ENCODE data around the gene MEX3B.

The MEX3B gene

DNA sequence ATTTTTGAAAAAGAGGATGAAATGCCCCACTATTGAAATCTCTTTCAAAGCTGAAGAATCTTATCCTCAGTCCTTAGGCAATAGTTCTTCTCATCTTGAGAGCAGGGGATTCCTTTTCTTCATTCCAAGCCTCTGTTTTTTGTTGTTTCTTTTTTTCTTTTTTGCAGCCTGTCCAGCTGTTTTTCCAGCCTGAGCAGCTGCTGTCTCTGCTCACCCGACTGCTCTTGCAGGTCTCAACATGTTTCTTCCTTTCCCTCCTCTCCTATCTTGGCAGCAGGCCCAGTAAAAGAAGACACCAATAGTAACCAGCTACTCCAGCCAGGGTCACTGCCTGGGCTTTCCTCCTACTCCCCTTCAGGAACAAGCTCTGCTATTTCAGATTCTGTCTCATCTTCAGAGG, 23.8 kb downstream of the MEX3B start:
- TF ChIP-seq, protein P1, sequence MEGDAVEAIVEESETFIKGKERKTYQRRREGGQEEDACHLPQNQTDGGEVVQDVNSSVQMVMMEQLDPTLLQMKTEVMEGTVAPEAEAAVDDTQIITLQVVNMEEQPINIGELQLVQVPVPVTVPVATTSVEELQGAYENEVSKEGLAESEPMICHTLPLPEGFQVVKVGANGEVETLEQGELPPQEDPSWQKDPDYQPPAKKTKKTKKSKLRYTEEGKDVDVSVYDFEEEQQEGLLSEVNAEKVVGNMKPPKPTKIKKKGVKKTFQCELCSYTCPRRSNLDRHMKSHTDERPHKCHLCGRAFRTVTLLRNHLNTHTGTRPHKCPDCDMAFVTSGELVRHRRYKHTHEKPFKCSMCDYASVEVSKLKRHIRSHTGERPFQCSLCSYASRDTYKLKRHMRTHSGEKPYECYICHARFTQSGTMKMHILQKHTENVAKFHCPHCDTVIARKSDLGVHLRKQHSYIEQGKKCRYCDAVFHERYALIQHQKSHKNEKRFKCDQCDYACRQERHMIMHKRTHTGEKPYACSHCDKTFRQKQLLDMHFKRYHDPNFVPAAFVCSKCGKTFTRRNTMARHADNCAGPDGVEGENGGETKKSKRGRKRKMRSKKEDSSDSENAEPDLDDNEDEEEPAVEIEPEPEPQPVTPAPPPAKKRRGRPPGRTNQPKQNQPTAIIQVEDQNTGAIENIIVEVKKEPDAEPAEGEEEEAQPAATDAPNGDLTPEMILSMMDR (IDR thresholded peaks at IDR 0.05; ENCODE audit: insufficient read depth, low read length, missing control alignments), result no peak
- H3K4me3 ChIP-seq (ENCODE audit: low read depth, low read length), result no peak overlapping the region
- ChIA-PET POLR2A (no interaction called here), CTCF (interaction anchor here (1.0 kb wide), 1 partner anchor 11 kb away, joined by 4 read pairs; no protein-coding TSS in a partner anchor)
- no peak for DNase-seq (ENCODE audit: low read depth, low spot score)

DNA sequence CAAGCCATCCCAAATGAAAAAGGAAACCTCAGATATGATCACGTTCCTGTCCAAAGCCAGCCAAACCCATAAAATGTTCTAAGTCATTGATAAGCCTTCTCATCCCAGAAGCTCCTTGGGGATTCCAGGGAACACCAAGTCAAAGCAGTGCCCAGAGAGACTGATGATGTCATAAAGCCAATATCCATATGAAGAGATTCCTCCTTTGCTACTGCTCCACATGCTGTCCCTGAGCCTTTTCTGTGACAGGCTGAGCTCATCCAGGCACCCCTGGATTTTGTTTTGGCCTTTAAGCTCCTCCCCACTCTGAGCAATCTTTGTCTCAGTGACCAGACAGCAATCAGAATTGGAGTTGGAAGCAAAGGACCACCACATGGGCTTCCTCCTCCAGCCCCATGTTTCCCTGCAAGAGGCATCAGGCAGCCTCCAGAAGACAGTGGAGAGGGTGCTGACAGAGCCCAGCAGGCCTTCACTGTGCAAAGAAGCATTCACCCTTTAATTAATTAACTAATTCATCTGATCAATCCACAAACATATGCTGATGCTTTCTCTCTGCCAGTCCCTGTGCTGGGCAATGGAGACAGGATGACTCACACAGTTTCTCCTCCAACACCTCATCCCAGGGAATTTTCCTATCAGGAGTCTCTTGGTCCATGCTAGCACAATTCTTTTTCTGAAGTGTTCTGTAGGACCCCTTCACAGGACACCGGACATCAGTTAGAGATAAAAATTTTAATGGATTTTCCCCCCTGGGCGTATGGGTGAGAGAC, 25.0 kb downstream of the MEX3B start:
- TF ChIP-seq, protein P1 (IDR thresholded peaks at IDR 0.05; ENCODE audit: insufficient read depth, low read length, missing control alignments), result no peak
- POLR2A ChIA-PET, result no interaction called here
- CTCF ChIA-PET, result no interaction called here
- no peak for DNase-seq (ENCODE audit: low read depth, low spot score)
- no peak overlapping the region for H3K4me3 ChIP-seq (ENCODE audit: low read depth, low read length)

DNA sequence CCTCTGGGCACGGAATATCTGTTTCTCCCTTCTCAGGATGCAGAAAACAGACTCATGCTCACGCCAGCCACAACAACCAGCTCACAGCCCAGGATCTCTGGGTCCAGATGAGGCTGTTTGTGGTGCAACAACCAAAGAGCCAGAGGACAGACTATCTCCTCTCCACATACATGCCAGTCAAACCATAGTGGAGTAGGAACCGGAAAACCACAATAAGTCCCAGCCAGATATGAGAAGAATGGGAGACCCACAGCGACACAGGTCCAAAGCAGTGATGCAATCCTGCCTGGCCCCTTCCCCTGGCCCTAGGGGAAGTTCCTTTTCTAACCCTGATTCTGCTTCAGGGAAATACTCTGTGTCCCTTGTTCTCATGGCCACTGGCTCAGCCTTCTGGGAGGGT, 27.6 kb downstream of the MEX3B start:
- DNase-seq (ENCODE audit: low read depth, low spot score), result no peak
- CTCF ChIA-PET, result no interaction called here
- TF ChIP-seq, protein P1 (IDR thresholded peaks at IDR 0.05; ENCODE audit: insufficient read depth, low read length, missing control alignments), result no peak
- H3K4me3 ChIP-seq (ENCODE audit: low read depth, low read length), result no peak overlapping the region
- POLR2A ChIA-PET, result no interaction called here

- POLR2A ChIA-PET, result no interaction called here
- no peak overlapping the region for H3K4me3 ChIP-seq (ENCODE audit: low read depth, low read length)
- no peak for DNase-seq (ENCODE audit: low read depth, low spot score)
- TF ChIP-seq, protein P1 (IDR thresholded peaks at IDR 0.05; ENCODE audit: insufficient read depth, low read length, missing control alignments), result no peak
- CTCF ChIA-PET, result no interaction called here
Measured at GRCh38 chr15:82017656-82018055, 28.2 kb downstream of the MEX3B start.

DNA sequence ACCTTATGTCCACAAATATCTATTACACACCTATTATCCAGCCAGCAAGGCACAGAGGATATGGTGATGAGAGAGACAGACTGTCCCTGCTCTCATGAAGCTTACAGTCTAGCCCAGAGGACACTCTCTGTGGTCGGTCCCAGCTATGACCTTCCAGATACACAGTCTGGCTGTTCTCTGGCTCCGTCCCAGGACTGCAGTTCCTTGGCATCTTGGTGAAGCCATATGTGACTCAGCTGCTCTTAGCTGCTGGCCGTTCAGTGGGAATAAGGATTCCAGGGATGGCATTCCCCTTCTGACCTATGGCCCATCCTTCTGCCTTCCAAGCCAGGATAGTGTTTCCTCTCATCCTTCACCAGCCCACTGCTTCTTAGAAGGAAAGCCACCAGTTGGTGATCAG, 30.8 kb downstream of the MEX3B start:
- POLR2A ChIA-PET, result no interaction called here
- CTCF ChIA-PET, result interaction anchor here (0.7 kb wide), 1 partner anchor 125 kb away, joined by 3 read pairs; no protein-coding TSS in a partner anchor
- DNase-seq (ENCODE audit: low read depth, low spot score), result no peak
- TF ChIP-seq, protein P1 (IDR thresholded peaks at IDR 0.05; ENCODE audit: insufficient read depth, low read length, missing control alignments), result no peak
- no peak overlapping the region for H3K4me3 ChIP-seq (ENCODE audit: low read depth, low read length)

DNA sequence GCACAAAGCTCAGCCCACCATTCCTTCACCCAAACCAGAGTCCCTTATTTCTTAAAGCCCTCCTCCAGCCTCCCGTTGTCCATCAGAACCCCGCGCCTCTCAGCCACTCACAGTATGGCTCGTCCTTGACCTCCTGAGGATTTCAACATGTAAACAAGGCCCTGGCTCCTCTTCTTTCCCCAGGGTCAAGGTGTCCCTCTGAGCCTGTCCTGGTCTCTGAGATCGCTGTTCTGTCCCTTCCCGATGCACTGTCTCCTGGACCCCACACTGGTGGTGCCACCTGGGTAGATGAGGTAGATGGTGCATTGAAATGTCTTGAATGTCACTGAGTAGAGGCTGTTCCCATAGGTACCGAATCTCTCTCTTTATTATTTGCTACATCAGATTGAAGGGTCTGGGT, 32.9 kb downstream of the MEX3B start:
- H3K4me3 ChIP-seq (ENCODE audit: low read depth, low read length), result no peak overlapping the region
- ChIA-PET CTCF (no interaction called here), POLR2A (no interaction called here)
- DNase-seq (ENCODE audit: low read depth, low spot score), result no peak
- TF ChIP-seq, protein P1 (IDR thresholded peaks at IDR 0.05; ENCODE audit: insufficient read depth, low read length, missing control alignments), result no peak

Data from AG04449 (cell line).